Neural crest cell (in vitro differentiated cells): ENCODE measurements around the gene UGT1A8. TPM values are rescaled to one million over a fixed set of nuclear protein-coding genes. Genes with fewer than 3 reads are reported as not detected.

Experiments
- DNase-seq: peaks from one replicate; pipeline ENCODE4 v3.0.0; 2021; ENCODE audit warnings: low read depth, mixed read lengths, low spot score
- H3K27ac Mint-ChIP-seq: one replicate; pipeline ENCODE4 v1.8.0; 2021; ENCODE audit warnings: mild to moderate bottlenecking, mixed read lengths; ENCODE audit not compliant: unreplicated experiment
- H3K27me3 Mint-ChIP-seq: 2 replicates; pipeline ENCODE4 v1.8.0; 2021; ENCODE audit warnings: low read depth, mild to moderate bottlenecking, mixed read lengths
- H3K36me3 Mint-ChIP-seq: 2 replicates; pipeline ENCODE4 v1.8.0; 2021; ENCODE audit warnings: low read depth, mild to moderate bottlenecking, mixed read lengths
- H3K4me1 Mint-ChIP-seq: 2 replicates; pipeline ENCODE4 v1.8.0; 2021; ENCODE audit warnings: mixed read lengths
- H3K4me3 Mint-ChIP-seq: one replicate; pipeline ENCODE4 v1.8.0; 2021; ENCODE audit warnings: mild to moderate bottlenecking, mixed read lengths
- H3K9me3 Mint-ChIP-seq: 2 replicates; pipeline ENCODE4 v1.8.0; 2021; ENCODE audit warnings: mixed read lengths
- CTCF ChIP-seq: fragments of 200-600 bp; sonication (generic); conservative IDR thresholded peaks from 2 replicates; pipeline ENCODE4 v1.5.0; 2021; ENCODE audit warnings: antibody characterized with exemption, mild to moderate bottlenecking
- total RNA-seq: library from RNA; stranded (reverse); gene quantifications from 2 replicates; pipeline ENCODE4 v1.2.1, GENCODE V29; 2021

The UGT1A8 gene
- total RNA-seq, 1 donor from 2014 or later, result not detected

DNA sequence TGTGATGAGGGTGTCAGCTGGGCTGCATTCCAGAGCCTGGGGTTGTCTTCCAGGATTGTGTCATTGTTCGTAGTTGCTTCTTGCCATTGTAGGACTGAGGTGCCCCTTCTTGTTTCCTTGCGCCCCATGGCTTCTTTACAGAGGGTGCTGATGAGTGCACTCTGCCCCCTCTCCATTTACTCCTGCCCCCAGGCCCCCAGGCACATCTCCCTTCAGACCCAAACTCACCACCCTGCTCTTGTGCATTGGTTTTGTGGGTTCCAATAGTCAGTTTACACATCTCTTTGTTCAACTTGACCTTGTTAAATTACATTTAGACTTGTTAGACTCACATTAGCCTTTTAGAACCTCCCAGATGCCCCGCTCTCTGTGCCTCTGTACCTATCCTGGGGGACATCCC is 203.8 kb downstream of the UGT1A8 start:
- Mint-ChIP-seq H3K4me3 (no peak overlapping the region), H3K36me3 (no peaks in the 10 kb centered on the region), H3K9me3 (no peaks in the 10 kb centered on the region), H3K27ac (no peak overlapping the region), H3K4me1 (peaks cover 9% of the 10 kb centered on the region), H3K27me3 (no peaks in the 10 kb centered on the region)
- DNase-seq, result no peak
- no peak for TF ChIP-seq CTCF

DNA sequence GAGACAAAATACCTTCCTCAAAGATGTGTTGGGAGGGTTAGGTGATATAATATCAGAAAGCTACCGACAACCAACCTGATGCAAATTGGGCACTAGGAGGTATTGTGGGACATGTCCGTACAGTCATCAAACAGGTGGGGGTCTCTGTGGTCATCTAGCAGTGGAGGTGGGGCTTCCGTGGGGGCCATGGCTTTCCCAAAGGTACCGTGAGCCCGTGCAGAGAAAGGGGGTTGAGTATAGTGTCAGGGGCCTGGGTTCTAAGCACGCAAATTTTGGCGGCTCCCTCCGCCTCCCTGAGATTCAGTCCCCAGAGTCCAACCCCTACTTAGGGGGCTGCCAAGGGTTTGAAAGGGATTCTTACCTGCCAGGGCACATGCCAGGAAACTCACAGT is 204.3 kb downstream of the UGT1A8 start:
- no peaks in the 10 kb centered on the region for H3K9me3 Mint-ChIP-seq
- no peak overlapping the region for H3K27ac Mint-ChIP-seq
- DNase-seq, result no peak
- no peak overlapping the region for H3K4me3 Mint-ChIP-seq
- no peaks in the 10 kb centered on the region for H3K36me3 Mint-ChIP-seq
- no peaks in the 10 kb centered on the region for H3K27me3 Mint-ChIP-seq
- no peak for TF ChIP-seq CTCF
- peaks cover 4% of the 10 kb centered on the region for H3K4me1 Mint-ChIP-seq

- H3K4me3 Mint-ChIP-seq, result no peak overlapping the region
- TF ChIP-seq CTCF, result no peak
- H3K9me3 Mint-ChIP-seq, result no peaks in the 10 kb centered on the region
- peaks cover 1% of the 10 kb centered on the region for H3K4me1 Mint-ChIP-seq
- no peak overlapping the region for H3K27ac Mint-ChIP-seq
- H3K36me3 Mint-ChIP-seq, result no peaks in the 10 kb centered on the region
- no peak for DNase-seq
- H3K27me3 Mint-ChIP-seq, result no peaks in the 10 kb centered on the region
Observed at GRCh38 chr2:233822101-233822771, 204.8 kb downstream of the UGT1A8 start.

Other genes with a start within 250 kb of the UGT1A8 start
- gene USP40, start 50.9 kb upstream of the UGT1A8 start, total RNA-seq, result 25.3 and 28.3 TPM in 2 replicates
- not detected in 2 replicates for gene UGT1A10, start 18.8 kb downstream of the UGT1A8 start, total RNA-seq
- not detected in 2 replicates for gene UGT1A9, start 54.3 kb downstream of the UGT1A8 start, total RNA-seq
- gene UGT1A7, start 64.3 kb downstream of the UGT1A8 start, total RNA-seq, result not detected in 2 replicates
- not detected in 2 replicates for gene UGT1A6, start 75.3 kb downstream of the UGT1A8 start, total RNA-seq
- gene UGT1A5, start 95.3 kb downstream of the UGT1A8 start, total RNA-seq, result not detected in 2 replicates
- not detected in 2 replicates for gene UGT1A4, start 101.1 kb downstream of the UGT1A8 start, total RNA-seq
- not detected in 2 replicates for gene UGT1A3, start 111.4 kb downstream of the UGT1A8 start, total RNA-seq
- gene UGT1A1, start 142.6 kb downstream of the UGT1A8 start, total RNA-seq, result not detected in 2 replicates
- gene MROH2A, start 160.7 kb downstream of the UGT1A8 start, total RNA-seq, result not detected in 2 replicates
- gene HJURP, start 236.9 kb downstream of the UGT1A8 start, total RNA-seq, result 62.3 and 63.6 TPM in 2 replicates